GM12891 (cell line): Measurements from ENCODE around the gene FCN2.

Source experiments
- PAX5 ChIP-seq: IDR thresholded peaks from 2 replicates; pipeline ENCODE4 v1.6.1; 2011; ENCODE audit warnings: low read length, moderate library complexity, mild to moderate bottlenecking; ENCODE audit not compliant: insufficient read depth, severe bottlenecking
- POLR2A ChIP-seq: IDR thresholded peaks from 2 replicates; pipeline ENCODE4 v1.6.1; 2011; ENCODE audit warnings: low read depth, low read length, control low read depth
- POLR2AphosphoS5 ChIP-seq: IDR thresholded peaks from 2 replicates; pipeline ENCODE4 v1.6.1; 2011; ENCODE audit warnings: low read depth, low read length, control low read depth
- POU2F2 ChIP-seq: IDR thresholded peaks from 2 replicates; pipeline ENCODE4 v1.6.1; 2011; ENCODE audit warnings: low read depth, mild to moderate bottlenecking, control low read depth, low read length, moderate library complexity
- SPI1 ChIP-seq: IDR thresholded peaks from 2 replicates; pipeline ENCODE4 v1.6.1; 2011; ENCODE audit warnings: low read depth, low read length, control low read depth
- TAF1 ChIP-seq: IDR thresholded peaks from 2 replicates; pipeline ENCODE4 v1.6.1; 2011; ENCODE audit warnings: low read depth, low read length, control low read depth

DNA sequence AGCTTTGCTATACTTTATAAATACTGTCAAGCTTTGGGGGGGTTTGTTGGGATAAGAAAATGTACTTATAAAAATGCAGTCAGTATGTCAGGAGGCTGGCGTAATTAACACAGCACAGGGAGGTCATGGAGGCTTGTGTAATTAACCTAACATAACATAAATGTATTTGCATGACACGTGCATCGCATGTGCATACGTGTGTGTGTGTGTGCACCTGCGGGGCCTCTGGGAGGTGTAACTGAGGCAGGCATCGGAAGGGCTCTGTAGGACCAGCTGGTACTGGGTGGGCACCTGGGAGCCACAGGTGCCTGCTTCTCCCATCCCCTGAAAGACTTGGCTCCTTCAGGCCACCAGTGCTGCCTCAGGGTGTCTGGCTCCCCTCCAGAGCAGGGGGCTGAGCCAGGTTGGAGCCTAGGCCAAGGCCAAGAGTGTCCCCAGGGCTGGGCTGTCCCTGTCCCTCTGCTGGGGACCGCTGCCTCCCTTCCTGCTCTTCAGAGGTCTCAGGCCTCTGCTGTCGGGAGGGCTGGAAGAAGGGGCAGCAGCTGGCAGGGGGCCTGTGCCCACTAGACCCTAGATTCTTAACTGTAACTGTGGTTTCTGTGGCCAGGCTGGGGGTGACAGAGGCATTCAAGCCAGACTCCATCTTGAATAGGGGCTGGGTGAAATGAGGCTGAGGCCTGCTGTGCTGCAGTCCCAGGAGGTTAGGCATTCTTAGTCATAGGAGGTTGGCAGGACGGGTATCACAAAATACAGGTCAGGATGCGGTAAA, 9.0 kb downstream of the FCN2 start:
- TF ChIP-seq POLR2A (no peak), POLR2AphosphoS5 (no peak), PAX5 (no peak), TAF1 (no peak), SPI1 (no peak), POU2F2 (no peak)
